ENCODE results near the gene ZNF674. TPM values are rescaled to one million over a fixed set of nuclear protein-coding genes. Genes with fewer than 3 reads are reported as not detected.

ZNF674 gene
- total and polyA plus RNA-seq, 4 donors: 1.5 to 7.9 (median 3.7) TPM

DNA sequence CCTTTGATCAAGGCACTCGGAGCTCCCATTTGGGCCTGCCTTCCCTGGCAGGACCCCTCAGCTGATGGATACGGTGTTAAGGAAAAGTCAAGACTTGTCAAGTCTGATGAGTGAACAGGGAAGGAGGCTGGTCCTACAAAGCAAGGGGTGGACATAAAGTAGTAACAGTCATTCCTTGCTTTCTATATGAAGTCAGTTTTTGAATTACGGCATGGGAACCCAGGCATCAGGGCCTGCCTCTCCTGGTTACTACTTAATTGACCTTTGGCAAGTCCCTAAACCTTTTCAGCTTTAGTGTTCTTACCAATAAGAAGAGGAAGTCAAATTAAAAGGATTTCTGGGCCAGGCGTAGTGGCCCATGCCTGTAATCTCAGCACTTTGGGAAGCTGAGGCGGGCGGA is 35.4 kb upstream of the ZNF674 start:
- Histone ChIP-seq H3K4me1 (ENCODE audit: control insufficient read depth in 1 of 2, insufficient read depth in 2 of 2, low read length in 2 of 2) (peaks cover 0 to 2% of the 10 kb centered on the region in 2 donors), H3K27ac (ENCODE audit: low read depth in 1 of 2, low read length in 2 of 2) (no peak overlapping the region), H3K36me3 (ENCODE audit: control insufficient read depth in 1 of 2, insufficient read depth in 2 of 2, low read length in 1 of 2) (no peaks in the 10 kb centered on the region), H3K4me3 (ENCODE audit: low read length in 2 of 2) (no peak overlapping the region), H3K9me3 (ENCODE audit: control insufficient read depth, low read length) (no peaks in the 10 kb centered on the region), H3K27me3 (ENCODE audit: control insufficient read depth in 1 of 2, insufficient read depth in 2 of 2, low read length in 1 of 2) (no peaks in the 10 kb centered on the region)
- DNase-seq (no peak), ATAC-seq (ENCODE audit: low FRiP score) (no peak)
- WGBS, 2 donors: 95 to 97% methylated on average over 6 of the region's 6 CpGs
- intact Hi-C loops (cut with DNase I): no loop called here

DNA sequence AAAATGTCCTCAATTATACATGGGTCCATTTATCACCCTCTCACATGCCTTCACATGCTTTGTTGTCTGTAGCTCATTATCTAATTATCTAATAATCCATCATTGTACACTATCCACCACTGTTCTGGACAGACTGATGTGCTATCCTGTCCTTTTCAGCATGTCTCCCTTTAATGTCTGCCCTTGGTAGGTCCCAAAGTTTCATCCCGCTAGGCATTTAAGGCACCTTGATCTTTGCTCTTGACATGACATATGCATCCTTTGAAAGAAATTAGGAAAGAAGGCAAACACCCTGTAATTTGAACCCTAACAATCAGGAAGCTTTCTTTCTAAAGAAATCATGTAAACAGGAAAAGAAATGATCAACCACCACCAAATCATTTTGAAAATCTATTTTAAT is 34.0 kb upstream of the ZNF674 start:
- Histone ChIP-seq H3K27ac (ENCODE audit: low read depth in 1 of 2, low read length in 2 of 2) (no peak overlapping the region), H3K9me3 (ENCODE audit: control insufficient read depth, low read length) (no peaks in the 10 kb centered on the region), H3K4me3 (ENCODE audit: low read length in 2 of 2) (no peak overlapping the region), H3K4me1 (ENCODE audit: control insufficient read depth in 1 of 2, insufficient read depth in 2 of 2, low read length in 2 of 2) (peaks cover 0 to 2% of the 10 kb centered on the region in 2 donors), H3K36me3 (ENCODE audit: control insufficient read depth in 1 of 2, insufficient read depth in 2 of 2, low read length in 1 of 2) (no peaks in the 10 kb centered on the region), H3K27me3 (ENCODE audit: control insufficient read depth in 1 of 2, insufficient read depth in 2 of 2, low read length in 1 of 2) (no peaks in the 10 kb centered on the region)
- no peak for DNase-seq
- intact Hi-C loops (cut with DNase I): loop anchor here in 1 of 2 donors (10.0 kb wide), 2 partner anchors 56 to 106 kb away; no protein-coding TSS in a partner anchor
- 99 to 100% methylated on average over 1 of the region's 1 CpG for WGBS, 2 donors
- ATAC-seq (ENCODE audit: low FRiP score): no peak

DNA sequence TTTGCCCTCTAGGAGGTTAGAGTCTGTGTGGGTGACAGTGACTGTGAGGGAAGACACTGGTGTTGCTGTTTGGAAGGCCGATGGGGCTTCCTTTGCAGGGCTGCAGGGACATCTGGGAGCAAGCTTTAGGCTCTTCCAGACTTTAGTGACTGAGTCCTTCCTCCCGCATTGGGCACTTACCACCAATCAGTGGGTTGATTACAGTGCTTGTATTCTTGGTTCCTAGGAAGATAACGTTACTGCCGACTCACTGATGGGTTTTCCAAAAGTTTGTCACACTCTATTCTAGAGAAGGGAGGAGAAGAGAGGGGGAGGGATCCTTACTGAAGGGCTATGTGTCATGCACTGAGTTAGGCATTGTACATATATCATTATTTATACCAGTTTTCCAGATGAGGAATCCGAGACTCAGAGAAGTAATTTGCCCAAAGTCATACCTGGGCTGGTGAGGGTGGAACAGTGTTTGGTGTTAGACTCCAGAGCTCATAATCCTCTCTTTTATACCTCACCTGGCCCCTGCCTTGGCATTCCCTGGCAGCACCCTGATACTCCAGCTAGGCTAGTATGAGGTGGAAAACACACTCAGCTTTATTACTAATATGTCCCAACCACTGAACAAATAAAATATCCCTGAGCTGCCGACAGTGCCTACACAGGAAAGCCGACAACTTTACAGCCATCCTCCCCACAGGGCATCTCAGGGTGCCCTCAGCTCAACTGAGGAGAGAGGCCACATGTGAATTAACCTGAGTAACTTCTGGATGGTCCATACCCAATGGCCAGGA is 32.2 kb upstream of the ZNF674 start:
- no peak overlapping the region for H3K4me3 ChIP-seq (ENCODE audit: low read length in 2 of 2)
- ATAC-seq (ENCODE audit: low FRiP score): no peak
- H3K36me3 ChIP-seq (ENCODE audit: control insufficient read depth in 1 of 2, insufficient read depth in 2 of 2, low read length in 1 of 2): no peaks in the 10 kb centered on the region
- no peak for DNase-seq
- H3K27me3 ChIP-seq (ENCODE audit: control insufficient read depth in 1 of 2, insufficient read depth in 2 of 2, low read length in 1 of 2): no peaks in the 10 kb centered on the region
- 53 to 56% methylated on average over 7 of the region's 7 CpGs for WGBS, 2 donors
- no peak overlapping the region for H3K27ac ChIP-seq (ENCODE audit: low read depth in 1 of 2, low read length in 2 of 2)
- intact Hi-C loops (cut with DNase I): loop anchor here in 1 of 2 donors (10.0 kb wide), 2 partner anchors 57 to 107 kb away; no protein-coding TSS in a partner anchor
- H3K4me1 ChIP-seq (ENCODE audit: control insufficient read depth in 1 of 2, insufficient read depth in 2 of 2, low read length in 2 of 2): peaks cover 0 to 2% of the 10 kb centered on the region in 2 donors
- H3K9me3 ChIP-seq (ENCODE audit: control insufficient read depth, low read length): no peaks in the 10 kb centered on the region

GRCh38 chrX:46576458-46576857 is 31.2 kb upstream of the ZNF674 start:
- Histone ChIP-seq H3K36me3 (ENCODE audit: control insufficient read depth in 1 of 2, insufficient read depth in 2 of 2, low read length in 1 of 2) (no peaks in the 10 kb centered on the region), H3K27me3 (ENCODE audit: control insufficient read depth in 1 of 2, insufficient read depth in 2 of 2, low read length in 1 of 2) (no peaks in the 10 kb centered on the region), H3K9me3 (ENCODE audit: control insufficient read depth, low read length) (no peaks in the 10 kb centered on the region), H3K4me1 (ENCODE audit: control insufficient read depth in 1 of 2, insufficient read depth in 2 of 2, low read length in 2 of 2) (peaks cover 0 to 2% of the 10 kb centered on the region in 2 donors), H3K4me3 (ENCODE audit: low read length in 2 of 2) (no peak overlapping the region), H3K27ac (ENCODE audit: low read depth in 1 of 2, low read length in 2 of 2) (no peak overlapping the region)
- ATAC-seq (ENCODE audit: low FRiP score): no peak
- intact Hi-C loops (cut with DNase I): loop anchor here in 1 of 2 donors (10.0 kb wide), 2 partner anchors 58 to 108 kb away; no protein-coding TSS in a partner anchor
- WGBS, 2 donors: 10 to 43% methylated on average over 3 of the region's 3 CpGs
- DNase-seq: no peak

DNA sequence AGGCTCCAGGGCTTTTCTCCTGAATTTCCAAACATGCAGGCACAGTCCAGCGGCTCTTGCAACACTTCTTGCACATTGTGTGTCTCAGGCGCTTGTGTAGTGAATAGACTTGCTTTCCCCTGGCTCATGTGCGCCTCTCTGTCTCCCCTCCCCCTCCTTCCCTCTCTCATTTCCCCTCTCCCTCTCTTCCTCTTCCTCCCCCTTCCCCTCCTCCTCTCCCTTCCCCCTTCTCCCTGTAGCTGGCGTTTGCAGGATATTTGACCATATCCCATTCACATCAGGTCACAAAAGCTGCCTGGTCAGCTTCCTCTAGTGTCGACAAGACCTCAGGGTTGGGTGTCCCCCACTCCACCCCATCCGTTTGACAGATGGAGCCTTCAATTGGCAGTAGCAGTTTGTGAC is 30.8 kb upstream of the ZNF674 start:
- H3K4me1 ChIP-seq (ENCODE audit: control insufficient read depth in 1 of 2, insufficient read depth in 2 of 2, low read length in 2 of 2): peaks cover 0 to 2% of the 10 kb centered on the region in 2 donors
- 3 to 23% methylated on average over 6 of the region's 6 CpGs for WGBS, 2 donors
- H3K27me3 ChIP-seq (ENCODE audit: control insufficient read depth in 1 of 2, insufficient read depth in 2 of 2, low read length in 1 of 2): no peaks in the 10 kb centered on the region
- DNase-seq (no peak), ATAC-seq (ENCODE audit: low FRiP score) (no peak)
- intact Hi-C loops (cut with DNase I): loop anchor here in 1 of 2 donors (10.0 kb wide), 2 partner anchors 59 to 109 kb away; no protein-coding TSS in a partner anchor
- no peak overlapping the region for H3K27ac ChIP-seq (ENCODE audit: low read depth in 1 of 2, low read length in 2 of 2)
- H3K36me3 ChIP-seq (ENCODE audit: control insufficient read depth in 1 of 2, insufficient read depth in 2 of 2, low read length in 1 of 2): no peaks in the 10 kb centered on the region
- H3K4me3 ChIP-seq (ENCODE audit: low read length in 2 of 2): no peak overlapping the region
- no peaks in the 10 kb centered on the region for H3K9me3 ChIP-seq (ENCODE audit: control insufficient read depth, low read length)

DNA sequence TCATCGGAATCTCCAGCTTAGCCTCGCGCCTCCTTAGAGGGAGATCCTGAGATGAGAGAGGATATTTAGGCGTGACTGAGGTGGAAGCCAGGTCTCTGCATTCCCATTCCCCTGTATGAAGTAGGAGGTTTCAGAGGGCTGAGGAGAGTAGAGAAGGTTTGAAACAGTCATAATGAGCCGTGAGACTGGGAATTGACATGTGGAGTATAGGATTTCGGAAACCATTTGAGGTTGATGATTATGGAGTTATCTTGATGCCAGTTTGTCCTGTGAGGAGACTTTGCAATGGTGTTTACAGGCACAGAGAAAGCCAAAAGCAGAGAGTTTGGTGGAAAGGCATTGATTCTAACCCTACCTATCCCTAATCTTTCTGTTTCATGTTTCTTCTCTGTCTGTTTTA is 30.4 kb upstream of the ZNF674 start:
- no peak for DNase-seq
- 8 to 34% methylated on average over 6 of the region's 6 CpGs for WGBS, 2 donors
- no peaks in the 10 kb centered on the region for H3K27me3 ChIP-seq (ENCODE audit: control insufficient read depth in 1 of 2, insufficient read depth in 2 of 2, low read length in 1 of 2)
- H3K4me3 ChIP-seq (ENCODE audit: low read length in 2 of 2): peak overlapping the region in 1 of 2 donors; percentile 44
- peaks cover 0 to 2% of the 10 kb centered on the region in 2 donors for H3K4me1 ChIP-seq (ENCODE audit: control insufficient read depth in 1 of 2, insufficient read depth in 2 of 2, low read length in 2 of 2)
- no peaks in the 10 kb centered on the region for H3K36me3 ChIP-seq (ENCODE audit: control insufficient read depth in 1 of 2, insufficient read depth in 2 of 2, low read length in 1 of 2)
- intact Hi-C loops (cut with DNase I): loop anchor here in 1 of 2 donors (10.0 kb wide), 2 partner anchors 59 to 109 kb away; no protein-coding TSS in a partner anchor
- no peak overlapping the region for H3K27ac ChIP-seq (ENCODE audit: low read depth in 1 of 2, low read length in 2 of 2)
- no peak for ATAC-seq (ENCODE audit: low FRiP score)
- no peaks in the 10 kb centered on the region for H3K9me3 ChIP-seq (ENCODE audit: control insufficient read depth, low read length)

- Histone ChIP-seq H3K9me3 (ENCODE audit: control insufficient read depth, low read length) (no peaks in the 10 kb centered on the region), H3K27ac (ENCODE audit: low read depth in 1 of 2, low read length in 2 of 2) (no peak overlapping the region), H3K4me1 (ENCODE audit: control insufficient read depth in 1 of 2, insufficient read depth in 2 of 2, low read length in 2 of 2) (peaks cover 0 to 2% of the 10 kb centered on the region in 2 donors), H3K27me3 (ENCODE audit: control insufficient read depth in 1 of 2, insufficient read depth in 2 of 2, low read length in 1 of 2) (no peaks in the 10 kb centered on the region), H3K4me3 (ENCODE audit: low read length in 2 of 2) (peak overlapping the region in 1 of 2 donors; percentile 44), H3K36me3 (ENCODE audit: control insufficient read depth in 1 of 2, insufficient read depth in 2 of 2, low read length in 1 of 2) (no peaks in the 10 kb centered on the region)
- intact Hi-C loops (cut with DNase I): loop anchor here (5.0 to 10.0 kb wide), 3 partner anchors 60 to 110 kb away; no protein-coding TSS in a partner anchor
- ATAC-seq (ENCODE audit: low FRiP score) (peak; percentile 8), DNase-seq (no peak)
- 1 to 41% methylated on average over 89 to 90 of the region's 90 CpGs for WGBS, 2 donors
Measured at GRCh38 chrX:46574774-46575381, 29.7 kb upstream of the ZNF674 start.

GRCh38 chrX:46573892-46574773 is 28.9 kb upstream of the ZNF674 start:
- H3K27ac ChIP-seq (ENCODE audit: low read depth in 1 of 2, low read length in 2 of 2): no peak overlapping the region
- intact Hi-C loops (cut with DNase I): loop anchor here (5.0 to 10.0 kb wide), 3 partner anchors 61 to 111 kb away; no protein-coding TSS in a partner anchor
- DNase-seq: peak; percentile 69 to 83
- ATAC-seq (ENCODE audit: low FRiP score): peak; percentile 62
- H3K27me3 ChIP-seq (ENCODE audit: control insufficient read depth in 1 of 2, insufficient read depth in 2 of 2, low read length in 1 of 2): no peaks in the 10 kb centered on the region
- H3K9me3 ChIP-seq (ENCODE audit: control insufficient read depth, low read length): no peaks in the 10 kb centered on the region
- 1 to 39% methylated on average over 106 to 107 of the region's 107 CpGs for WGBS, 2 donors
- peak overlapping the region; percentile 1 to 15 for H3K4me3 ChIP-seq (ENCODE audit: low read length in 2 of 2)
- H3K4me1 ChIP-seq (ENCODE audit: control insufficient read depth in 1 of 2, insufficient read depth in 2 of 2, low read length in 2 of 2): peaks cover 0 to 2% of the 10 kb centered on the region in 2 donors
- H3K36me3 ChIP-seq (ENCODE audit: control insufficient read depth in 1 of 2, insufficient read depth in 2 of 2, low read length in 1 of 2): no peaks in the 10 kb centered on the region

Measured in aorta (tissue), 5 donors.